Pancreas (tissue), 10 donors: ENCODE results near the gene STX11. TPM values are rescaled to one million over a fixed set of nuclear protein-coding genes. Genes with fewer than 3 reads are reported as not detected.

Source experiments
- ATAC-seq, 4 donors: fragments of 200-7000 bp; cut with Tn5 transposase; one replicate each; pipeline versions ENCODE4 v1.8.0 to v1.9.1; 2020; ENCODE audit warnings: mild to moderate bottlenecking in 4 of 4, moderate library complexity in 4 of 4
- DNase-seq, 6 donors: peaks; one replicate each; pipeline ENCODE4 v3.0.0-alpha.2; 2020
- FAIRE-seq: peaks from 2 replicates; lab custom pipeline; 2012; peaks lifted over from hg19 to GRCh38; lab: Jason Lieb, UNC
- H3K27ac ChIP-seq, 4 donors: fragments of 200-600 bp; sonication (generic); 1 replicate in 3 of 4; 2 replicates in 1 of 4; pipeline versions ENCODE4 v1.5.0 to v1.8.0; 2020
- H3K27me3 ChIP-seq, 4 donors: fragments of 200-600 bp; one replicate each; pipeline ENCODE4 v1.8.0; 2021
- H3K36me3 ChIP-seq, 3 donors: fragments of 200-600 bp; sonication (generic) in 1 of 3; one replicate each; pipeline versions ENCODE4 v1.5.0 to v1.8.0; 2020 to 2021
- H3K4me1 ChIP-seq, 3 donors: fragments of 200-600 bp; one replicate each; pipeline ENCODE4 v1.8.0; 2021
- H3K4me3 ChIP-seq, 4 donors: fragments of 200-600 bp; sonication (generic) in 2 of 4; one replicate each; pipeline versions ENCODE4 v1.5.0 to v1.8.0; 2020 to 2021
- H3K9me3 ChIP-seq, 4 donors: fragments of 200-600 bp; one replicate each; pipeline ENCODE4 v1.8.0; 2021
- CTCF ChIP-seq, 4 donors: fragments of 200-600 bp; sonication (generic) in 3 of 4; IDR thresholded peaks; one replicate each; pipeline versions ENCODE4 v1.5.0 to v1.8.0; 2021; ENCODE audit warnings: antibody characterized with exemption in 4 of 4
- WGBS, 2 donors: extraction: QIAGEN DNeasy Blood & Tissue Kit; methylation state at CpG; one replicate each; pipeline ENCODE4 v1.1.7; 2013; 5-methylcytosine and 5-hydroxymethylcytosine counted together
- intact Hi-C, 3 donors: fragments of 100-400 bp; cut with DNase I; formaldehyde crosslinking; loops; one replicate each; pipeline versions ENCODE4 v1.11.1 to v1.14.2; 2022
- polyA plus RNA-seq, 2 donors: library from polyadenylated mRNA; stranded (reverse); fragments of 200-250 nt; gene quantifications; one replicate each; pipeline ENCODE4 v1.2.3, GENCODE V29; 2013
- total RNA-seq, 6 donors: library from RNA; stranded (reverse); fragmentation: NEBNext Ultra II Directional in 4 of 6; extraction: Animal tissue kit (Norgen Biotek cat#: 25700) in 4 of 6; gene quantifications; one replicate each; pipeline versions ENCODE4 v1.2.1 to v1.2.4, GENCODE V29; 2021 to 2023
- donor health status: healthy with polysubstance abuse.
- donor health status: DM: no; HTN: no; CAD: no; lungs with moderate emphysema.
- donor health status: DM: no; HTN: no; CAD: no.
- donor health status: control.
- donor health status: control.
- donor health status: Bipolar disorder and iron deficiency.
- donor health status: DM: yes; HTN: yes; CAD: no.
- donor health status: DM: no; HTN: no; CAD: no.
- donor health status: DM: no; HTN: no; CAD: no.
- donor health status: DM: yes; HTN: yes; CAD: no.

Gene STX11
- total and polyA plus RNA-seq, 8 donors: 0.47 to 2.6 (median 1.1) TPM

- no peaks in the 10 kb centered on the region for H3K27me3 ChIP-seq
- no peaks in the 10 kb centered on the region for H3K4me1 ChIP-seq
- intact Hi-C loops: no loop called here
- WGBS, 2 donors: 95 to 98% methylated on average over 2 of the region's 2 CpGs
- H3K4me3 ChIP-seq: no peak overlapping the region
- H3K36me3 ChIP-seq: no peaks in the 10 kb centered on the region
- no peak for TF ChIP-seq CTCF (IDR thresholded peaks at IDR 0.05)
- no peak overlapping the region for H3K27ac ChIP-seq
- no peak for FAIRE-seq
- DNase-seq: no peak
- no peaks in the 10 kb centered on the region for H3K9me3 ChIP-seq
- ATAC-seq: no peak
Measured at GRCh38 chr6:144170044-144170443, 19.7 kb downstream of the STX11 start.

- no peak for FAIRE-seq
Measured at GRCh38 chr6:144171406-144171805, 21.1 kb downstream of the STX11 start.

GRCh38 chr6:144174006-144174405 is 23.7 kb downstream of the STX11 start:
- TF ChIP-seq CTCF (IDR thresholded peaks at IDR 0.05): no peak
- Histone ChIP-seq H3K27ac (no peak overlapping the region), H3K9me3 (no peaks in the 10 kb centered on the region), H3K4me3 (no peak overlapping the region), H3K4me1 (no peaks in the 10 kb centered on the region), H3K27me3 (no peaks in the 10 kb centered on the region), H3K36me3 (no peaks in the 10 kb centered on the region)
- intact Hi-C loops: no loop called here
- no peak for FAIRE-seq
- no peak for ATAC-seq
- DNase-seq: no peak
- 95% methylated on average over 5 of the region's 5 CpGs for WGBS, 2 donors

More at GRCh38 chr6:144171406-144171805, 21.1 kb downstream of the STX11 start:
- no peaks in the 10 kb centered on the region for H3K9me3 ChIP-seq
- TF ChIP-seq CTCF (IDR thresholded peaks at IDR 0.05): no peak
- no peak overlapping the region for H3K27ac ChIP-seq
- H3K36me3 ChIP-seq: no peaks in the 10 kb centered on the region
- ATAC-seq (peak in 1 of 4 donors; percentile 55), DNase-seq (no peak)
- no peak overlapping the region for H3K4me3 ChIP-seq
- intact Hi-C loops: no loop called here
- H3K27me3 ChIP-seq: no peaks in the 10 kb centered on the region
- 24 to 31% methylated on average over 3 of the region's 3 CpGs for WGBS, 2 donors
- no peaks in the 10 kb centered on the region for H3K4me1 ChIP-seq

GRCh38 chr6:144176043-144176442 is 25.7 kb downstream of the STX11 start:
- no peak for DNase-seq
- H3K27ac ChIP-seq: no peak overlapping the region
- H3K27me3 ChIP-seq: no peaks in the 10 kb centered on the region
- no peak for ATAC-seq
- no peak for FAIRE-seq
- TF ChIP-seq CTCF (IDR thresholded peaks at IDR 0.05): no peak
- 88 to 92% methylated on average over 5 of the region's 5 CpGs for WGBS, 2 donors
- intact Hi-C loops: no loop called here
- no peaks in the 10 kb centered on the region for H3K9me3 ChIP-seq
- H3K36me3 ChIP-seq: no peaks in the 10 kb centered on the region
- H3K4me3 ChIP-seq: no peak overlapping the region
- H3K4me1 ChIP-seq: no peaks in the 10 kb centered on the region

GRCh38 chr6:144177726-144178125 is 27.4 kb downstream of the STX11 start:
- no peak for TF ChIP-seq CTCF (IDR thresholded peaks at IDR 0.05)
- Histone ChIP-seq H3K4me3 (no peak overlapping the region), H3K27ac (no peak overlapping the region), H3K4me1 (no peaks in the 10 kb centered on the region), H3K36me3 (no peaks in the 10 kb centered on the region), H3K9me3 (no peaks in the 10 kb centered on the region), H3K27me3 (no peaks in the 10 kb centered on the region)
- FAIRE-seq (no peak), DNase-seq (no peak), ATAC-seq (no peak)
- intact Hi-C loops: no loop called here
- WGBS, 2 donors: 79 to 86% methylated on average over 3 of the region's 3 CpGs
